ENCODE measurements around the gene HPGDS. TPM values are rescaled to one million over a fixed set of nuclear protein-coding genes. Genes with fewer than 3 reads are reported as not detected.
"Not testable (repeated sequence)": the region's sequence is repeated elsewhere in the genome, so short reads cannot be mapped to it uniquely, and the experiment has no call there.

HPGDS gene
- total RNA-seq, 1 donor = 7.3 TPM

GRCh38 chr4:94332983-94333590 is 9.5 kb downstream of the HPGDS start:
- peak in 1 of 3 donors; percentile 57 for DNase-seq (ENCODE audit: low read depth in 2 of 3, low spot score in 2 of 3)

GRCh38 chr4:94329933-94330332 is 12.7 kb downstream of the HPGDS start:
- DNase-seq (ENCODE audit: low read depth in 2 of 3, low spot score in 2 of 3) = no peak

- peak in 1 of 3 donors; percentile 62 for DNase-seq (ENCODE audit: low read depth in 2 of 3, low spot score in 2 of 3)
Measured at GRCh38 chr4:94325835-94326234, 16.8 kb downstream of the HPGDS start.

GRCh38 chr4:94319927-94320326 is 22.7 kb downstream of the HPGDS start:
- DNase-seq (ENCODE audit: low read depth in 2 of 3, low spot score in 2 of 3) = not testable (repeated sequence)

- DNase-seq (ENCODE audit: low read depth in 2 of 3, low spot score in 2 of 3) = no peak
Measured at GRCh38 chr4:94307231-94307871, 35.3 kb downstream of the HPGDS start.

- DNase-seq (ENCODE audit: low read depth in 2 of 3, low spot score in 2 of 3) = no peak
Measured at GRCh38 chr4:94306713-94307112, 35.9 kb downstream of the HPGDS start.

- no peak for DNase-seq (ENCODE audit: low read depth in 2 of 3, low spot score in 2 of 3)
Measured at GRCh38 chr4:94305466-94306225, 37.0 kb downstream of the HPGDS start.

GRCh38 chr4:94304365-94304971 is 38.2 kb downstream of the HPGDS start:
- DNase-seq (ENCODE audit: low read depth in 2 of 3, low spot score in 2 of 3) = peak in 2 of 3 donors; percentile 33 to 64

GRCh38 chr4:94302191-94302590 is 40.4 kb downstream of the HPGDS start:
- no peak for DNase-seq (ENCODE audit: low read depth in 2 of 3, low spot score in 2 of 3)

- no peak for DNase-seq (ENCODE audit: low read depth in 2 of 3, low spot score in 2 of 3)
Measured at GRCh38 chr4:94298725-94299252, 43.8 kb downstream of the HPGDS start.

GRCh38 chr4:94295473-94295872 is 47.2 kb downstream of the HPGDS start:
- peak in 1 of 3 donors; percentile 42 for DNase-seq (ENCODE audit: low read depth in 2 of 3, low spot score in 2 of 3)

- not testable (repeated sequence) for DNase-seq (ENCODE audit: low read depth in 2 of 3, low spot score in 2 of 3)
Measured at GRCh38 chr4:94293981-94294380, 48.7 kb downstream of the HPGDS start.

GRCh38 chr4:94290245-94290644 is 52.4 kb downstream of the HPGDS start:
- peak in 1 of 3 donors; percentile 18 for DNase-seq (ENCODE audit: low read depth in 2 of 3, low spot score in 2 of 3)

GRCh38 chr4:94285666-94286065 is 57.0 kb downstream of the HPGDS start:
- DNase-seq (ENCODE audit: low read depth in 2 of 3, low spot score in 2 of 3) = no peak

GRCh38 chr4:94284889-94285288 is 57.7 kb downstream of the HPGDS start:
- DNase-seq (ENCODE audit: low read depth in 2 of 3, low spot score in 2 of 3) = no peak

GRCh38 chr4:94278781-94279180 is 63.9 kb downstream of the HPGDS start:
- DNase-seq (ENCODE audit: low read depth in 2 of 3, low spot score in 2 of 3) = no peak

- no peak for DNase-seq (ENCODE audit: low read depth in 2 of 3, low spot score in 2 of 3)
Measured at GRCh38 chr4:94277534-94277933, 65.1 kb downstream of the HPGDS start.

GRCh38 chr4:94276204-94276603 is 66.4 kb downstream of the HPGDS start:
- no peak for DNase-seq (ENCODE audit: low read depth in 2 of 3, low spot score in 2 of 3)

GRCh38 chr4:94274912-94275311 is 67.7 kb downstream of the HPGDS start:
- no peak for DNase-seq (ENCODE audit: low read depth in 2 of 3, low spot score in 2 of 3)

GRCh38 chr4:94271248-94271647 is 71.4 kb downstream of the HPGDS start:
- no peak for DNase-seq (ENCODE audit: low read depth in 2 of 3, low spot score in 2 of 3)

GRCh38 chr4:94267037-94267436 is 75.6 kb downstream of the HPGDS start:
- DNase-seq (ENCODE audit: low read depth in 2 of 3, low spot score in 2 of 3) = no peak
